ENCODE results near the gene ARSB.

Gene ARSB

DNA sequence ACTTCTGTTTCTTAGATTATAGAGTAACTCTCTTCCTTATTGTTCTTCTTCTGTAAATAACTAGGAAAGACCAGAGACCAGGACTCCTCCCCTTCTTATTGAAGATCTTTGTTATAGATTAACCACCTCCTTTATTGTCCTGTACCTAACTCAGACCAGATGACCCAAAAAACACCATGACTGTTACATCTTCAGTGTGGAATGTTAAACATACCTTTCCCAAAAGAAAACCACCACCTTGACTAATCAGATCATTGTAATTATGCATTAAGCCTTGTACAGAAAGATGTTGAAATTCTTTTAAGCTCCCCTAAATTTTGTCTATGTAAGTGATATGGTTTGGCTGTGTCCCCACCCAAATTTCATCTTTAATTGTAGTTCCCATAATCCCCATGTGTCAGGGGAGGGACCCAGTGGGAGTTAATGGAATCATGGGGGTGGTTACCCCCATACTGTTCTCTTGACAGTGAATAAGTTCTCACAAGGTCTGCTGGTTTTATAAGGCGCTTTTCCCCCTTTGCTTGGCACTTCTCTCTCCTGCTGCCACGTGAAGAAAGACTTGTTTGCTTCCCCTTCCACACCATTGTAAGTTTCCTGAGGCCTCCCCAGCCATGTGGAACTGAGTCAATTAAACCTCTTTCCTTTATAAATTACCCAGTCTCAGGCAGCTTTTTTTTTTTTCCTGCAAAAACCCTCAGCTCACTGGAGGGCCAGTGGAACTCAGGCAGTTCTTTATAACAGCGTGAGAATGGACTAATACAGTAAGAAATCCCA lies 26.3 kb downstream of the ARSB start:
- Mint-ChIP-seq H3K4me3 (no peak overlapping the region), H3K27ac (no peak overlapping the region), H3K36me3 (peaks cover 35 to 54% of the 10 kb centered on the region in 2 donors), H3K9me3 (no peaks in the 10 kb centered on the region), H3K27me3 (no peaks in the 10 kb centered on the region), H3K4me1 (peaks cover 3 to 13% of the 10 kb centered on the region in 2 donors)
- DNase-seq (no peak), ATAC-seq (replicated peaks) (no peak)

GRCh38 chr5:78956901-78957300 lies 28.2 kb downstream of the ARSB start:
- no peak overlapping the region for H3K4me3 Mint-ChIP-seq
- no peak overlapping the region for H3K27ac Mint-ChIP-seq
- peaks cover 39 to 62% of the 10 kb centered on the region in 2 donors for H3K36me3 Mint-ChIP-seq
- H3K9me3 Mint-ChIP-seq, result no peaks in the 10 kb centered on the region
- ATAC-seq (replicated peaks) (no peak), DNase-seq (no peak)
- H3K4me1 Mint-ChIP-seq, result peaks cover 6 to 27% of the 10 kb centered on the region in 2 donors
- H3K27me3 Mint-ChIP-seq, result no peaks in the 10 kb centered on the region

- Mint-ChIP-seq H3K27ac (no peak overlapping the region), H3K9me3 (no peaks in the 10 kb centered on the region), H3K4me1 (peaks cover 6 to 33% of the 10 kb centered on the region in 2 donors), H3K27me3 (no peaks in the 10 kb centered on the region), H3K4me3 (no peak overlapping the region), H3K36me3 (peaks cover 38 to 55% of the 10 kb centered on the region in 2 donors)
- no peak for DNase-seq
- no peak for ATAC-seq (replicated peaks)
Measured at GRCh38 chr5:78953092-78953800, 31.9 kb downstream of the ARSB start.

- Mint-ChIP-seq H3K36me3 (peaks cover 19 to 27% of the 10 kb centered on the region in 2 donors), H3K27ac (no peak overlapping the region), H3K4me3 (no peak overlapping the region), H3K4me1 (peaks cover 2 to 6% of the 10 kb centered on the region in 2 donors), H3K27me3 (no peaks in the 10 kb centered on the region), H3K9me3 (peaks cover 2 to 4% of the 10 kb centered on the region in 2 donors)
- no peak for DNase-seq
- no peak for ATAC-seq (replicated peaks)
Measured at GRCh38 chr5:78930721-78931120, 54.4 kb downstream of the ARSB start.

- DNase-seq (no peak), ATAC-seq (replicated peaks) (no peak)
- no peaks in the 10 kb centered on the region for H3K27me3 Mint-ChIP-seq
- H3K36me3 Mint-ChIP-seq, result peaks cover 19 to 27% of the 10 kb centered on the region in 2 donors
- H3K4me1 Mint-ChIP-seq, result peaks cover 2 to 6% of the 10 kb centered on the region in 2 donors
- peaks cover 2 to 4% of the 10 kb centered on the region in 2 donors for H3K9me3 Mint-ChIP-seq
- H3K4me3 Mint-ChIP-seq, result no peak overlapping the region
- no peak overlapping the region for H3K27ac Mint-ChIP-seq
Measured at GRCh38 chr5:78929833-78930232, 55.3 kb downstream of the ARSB start.

DNA sequence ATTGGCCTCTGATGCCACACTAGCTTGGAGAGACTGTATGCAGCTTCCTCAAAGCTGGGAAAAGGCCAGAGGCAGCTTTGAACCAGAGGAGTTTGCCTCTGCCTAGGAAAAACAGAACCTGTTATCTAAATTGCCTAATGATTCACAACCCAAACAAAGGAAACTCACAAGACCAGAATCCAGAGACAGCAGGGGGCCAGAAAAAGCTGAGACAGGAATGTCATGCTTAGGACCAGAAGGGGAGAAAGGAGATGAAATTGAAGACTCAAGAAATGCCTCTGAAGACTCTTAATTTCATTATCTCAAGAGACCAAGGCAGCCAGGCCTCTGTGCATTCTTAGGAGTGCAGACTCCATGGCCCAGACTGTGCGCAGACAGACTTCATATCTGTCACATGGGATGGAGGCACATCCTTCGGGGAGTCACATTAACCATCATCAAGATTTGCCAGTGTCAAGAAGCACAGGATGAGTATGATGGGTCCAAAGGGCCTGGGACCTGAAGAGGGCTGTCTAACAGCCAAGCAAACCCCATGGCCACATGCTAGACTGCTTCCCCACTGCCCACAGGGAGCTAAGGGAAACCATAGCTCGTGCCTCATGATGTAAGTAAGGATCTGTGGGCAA lies 57.3 kb downstream of the ARSB start:
- Mint-ChIP-seq H3K4me1 (peaks cover 3 to 6% of the 10 kb centered on the region in 2 donors), H3K36me3 (peaks cover 21 to 31% of the 10 kb centered on the region in 2 donors), H3K27ac (no peak overlapping the region), H3K4me3 (no peak overlapping the region), H3K9me3 (peaks cover 2% of the 10 kb centered on the region in 2 donors), H3K27me3 (no peaks in the 10 kb centered on the region)
- ATAC-seq (replicated peaks) (no peak), DNase-seq (no peak)

- no peak for ATAC-seq (replicated peaks)
- Mint-ChIP-seq H3K36me3 (peaks cover 13 to 27% of the 10 kb centered on the region in 2 donors), H3K4me3 (no peak overlapping the region), H3K27me3 (no peaks in the 10 kb centered on the region), H3K9me3 (no peaks in the 10 kb centered on the region), H3K4me1 (peaks cover 1 to 6% of the 10 kb centered on the region in 2 donors), H3K27ac (no peak overlapping the region)
- no peak for DNase-seq
Measured at GRCh38 chr5:78926252-78926651, 58.9 kb downstream of the ARSB start.

DNA sequence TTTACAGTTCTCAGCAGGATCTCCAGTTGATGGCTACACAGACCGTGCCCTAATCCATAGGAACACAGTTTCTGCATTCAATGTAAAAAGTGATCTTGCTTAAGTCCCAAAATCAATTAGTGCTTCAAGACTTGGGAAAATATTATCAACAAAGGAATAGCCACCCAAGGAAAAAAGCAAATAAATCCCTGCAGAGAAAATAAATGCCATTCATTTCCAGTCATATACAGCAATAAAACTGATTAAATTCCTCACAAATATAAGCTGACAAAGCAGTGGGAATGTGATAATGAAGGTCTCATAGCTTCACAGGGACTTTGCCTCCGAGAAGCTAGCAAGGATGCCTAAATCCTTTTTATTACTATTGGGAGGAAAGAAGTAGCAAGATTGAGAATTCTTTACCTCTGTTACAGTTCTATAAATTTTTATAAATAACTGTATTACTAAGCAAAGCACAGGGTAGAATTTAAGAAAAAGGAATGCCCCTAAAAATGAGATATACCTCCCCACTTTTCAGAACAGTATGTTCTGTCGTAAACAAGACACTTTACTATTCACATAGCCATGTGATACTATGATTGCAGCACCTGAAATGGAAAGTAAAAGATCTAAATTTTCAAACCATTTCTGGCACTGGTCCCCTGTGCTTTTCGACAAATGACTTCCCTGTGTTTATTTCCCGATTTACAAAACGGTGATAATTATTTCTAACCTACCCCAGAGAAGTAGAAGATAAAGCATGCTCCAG lies 59.8 kb downstream of the ARSB start:
- Mint-ChIP-seq H3K27me3 (no peaks in the 10 kb centered on the region), H3K4me3 (no peak overlapping the region), H3K9me3 (no peaks in the 10 kb centered on the region), H3K4me1 (peaks cover 1 to 6% of the 10 kb centered on the region in 2 donors), H3K36me3 (peaks cover 13 to 33% of the 10 kb centered on the region in 2 donors), H3K27ac (no peak overlapping the region)
- ATAC-seq (replicated peaks) (no peak), DNase-seq (no peak)

DNA sequence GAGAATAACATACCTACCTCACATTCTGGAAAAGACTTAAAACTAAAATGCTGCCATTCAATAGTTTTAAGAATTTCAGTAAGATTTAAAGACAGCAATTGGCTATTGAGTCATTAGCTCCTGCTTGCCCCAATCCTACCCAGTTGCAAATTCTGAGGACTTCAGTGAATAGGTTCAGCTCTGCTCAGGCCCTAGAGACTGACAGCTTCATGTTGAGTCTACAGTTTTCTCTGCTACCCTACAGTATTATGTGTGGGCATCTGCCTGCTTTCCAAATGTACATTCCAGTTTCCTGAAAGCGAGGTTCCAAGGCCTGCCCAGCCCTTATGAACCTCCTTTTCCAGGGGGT lies 61.5 kb downstream of the ARSB start:
- H3K27ac Mint-ChIP-seq, result no peak overlapping the region
- H3K36me3 Mint-ChIP-seq, result peaks cover 11 to 33% of the 10 kb centered on the region in 2 donors
- H3K9me3 Mint-ChIP-seq, result no peaks in the 10 kb centered on the region
- peaks cover under 1 to 1% of the 10 kb centered on the region in 2 donors for H3K4me1 Mint-ChIP-seq
- DNase-seq, result no peak
- H3K4me3 Mint-ChIP-seq, result no peak overlapping the region
- no peak for ATAC-seq (replicated peaks)
- no peaks in the 10 kb centered on the region for H3K27me3 Mint-ChIP-seq

DNA sequence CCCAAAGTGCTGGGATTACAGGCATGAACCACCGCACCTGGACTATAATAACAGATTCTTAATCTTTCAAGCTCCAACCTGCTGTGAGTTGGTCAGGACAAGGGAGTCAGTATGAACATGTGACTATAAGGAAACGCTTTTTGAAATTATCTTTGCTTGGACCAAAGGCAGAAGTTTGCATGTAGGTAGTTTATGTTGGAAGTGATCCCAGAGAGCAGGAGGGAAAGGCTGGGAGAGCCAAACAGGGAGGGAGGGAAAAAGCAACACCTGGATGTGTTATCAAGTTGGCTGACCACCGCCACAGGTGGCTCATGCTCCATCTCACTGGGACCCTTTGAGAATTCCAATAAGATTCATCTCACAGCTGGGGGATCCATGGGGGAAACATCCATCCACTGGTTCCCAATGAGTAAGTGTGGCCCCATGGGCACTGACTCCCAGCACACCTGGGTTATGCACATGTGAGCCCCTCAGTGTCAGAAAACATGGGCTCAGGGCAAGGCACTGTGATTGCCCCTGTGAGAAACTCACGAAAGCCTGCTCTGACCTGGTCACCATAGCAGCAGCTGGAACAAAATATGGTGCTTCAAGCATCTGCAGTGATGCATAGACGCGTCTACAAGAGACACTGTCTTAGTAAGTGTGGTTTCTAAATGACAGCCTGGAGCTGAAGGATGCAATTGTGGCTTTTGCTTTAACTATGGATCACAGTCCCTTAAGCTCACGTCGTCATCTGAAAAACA lies 62.1 kb downstream of the ARSB start:
- ATAC-seq (replicated peaks) (peak in 1 of 2 donors; percentile 36), DNase-seq (no peak)
- Mint-ChIP-seq H3K9me3 (no peaks in the 10 kb centered on the region), H3K4me1 (peaks cover 0 to 1% of the 10 kb centered on the region in 2 donors), H3K36me3 (peaks cover 11 to 33% of the 10 kb centered on the region in 2 donors), H3K4me3 (no peak overlapping the region), H3K27me3 (no peaks in the 10 kb centered on the region), H3K27ac (no peak overlapping the region)

DNA sequence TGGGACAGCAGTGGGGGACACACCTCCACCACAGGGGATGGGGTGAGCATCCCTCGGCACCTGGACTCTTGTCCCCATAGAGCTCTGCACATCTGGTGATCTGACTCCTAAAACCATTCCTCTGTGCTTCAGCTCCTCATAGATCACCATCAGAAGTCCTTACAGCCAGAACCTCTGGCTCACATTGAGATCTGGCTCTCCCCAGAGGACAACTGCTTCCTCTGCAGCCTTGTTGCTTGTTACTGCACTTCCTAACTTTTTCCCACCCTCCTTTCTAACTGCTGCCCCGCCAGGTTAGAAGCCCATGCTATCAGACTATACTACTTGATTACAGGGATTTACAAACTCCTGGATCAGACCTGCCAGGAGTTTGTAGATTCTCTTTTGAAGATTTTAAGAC lies 64.5 kb downstream of the ARSB start:
- ATAC-seq (replicated peaks) (no peak), DNase-seq (no peak)
- H3K27me3 Mint-ChIP-seq, result no peaks in the 10 kb centered on the region
- H3K36me3 Mint-ChIP-seq, result peaks cover 9 to 27% of the 10 kb centered on the region in 2 donors
- H3K9me3 Mint-ChIP-seq, result no peaks in the 10 kb centered on the region
- H3K4me3 Mint-ChIP-seq, result no peak overlapping the region
- no peak overlapping the region for H3K27ac Mint-ChIP-seq
- H3K4me1 Mint-ChIP-seq, result peaks cover 0 to 1% of the 10 kb centered on the region in 2 donors

- Mint-ChIP-seq H3K27ac (no peak overlapping the region), H3K9me3 (no peaks in the 10 kb centered on the region), H3K4me3 (no peak overlapping the region), H3K36me3 (peaks cover 12 to 33% of the 10 kb centered on the region in 2 donors), H3K27me3 (no peaks in the 10 kb centered on the region), H3K4me1 (peaks cover 0 to 1% of the 10 kb centered on the region in 2 donors)
- ATAC-seq (replicated peaks) (no peak), DNase-seq (no peak)
Measured at GRCh38 chr5:78919796-78920195, 65.3 kb downstream of the ARSB start.

GRCh38 chr5:78916044-78916443 lies 69.1 kb downstream of the ARSB start:
- peaks cover 7% of the 10 kb centered on the region in 2 donors for H3K4me1 Mint-ChIP-seq
- H3K4me3 Mint-ChIP-seq, result no peak overlapping the region
- peaks cover 8 to 17% of the 10 kb centered on the region in 2 donors for H3K36me3 Mint-ChIP-seq
- DNase-seq, result no peak
- no peaks in the 10 kb centered on the region for H3K9me3 Mint-ChIP-seq
- H3K27ac Mint-ChIP-seq, result no peak overlapping the region
- H3K27me3 Mint-ChIP-seq, result no peaks in the 10 kb centered on the region
- no peak for ATAC-seq (replicated peaks)
